GM19455 (cell line): ENCODE measurements around the gene PLD3.

Experiments
- ATAC-seq: cut with Tn5 transposase; IDR thresholded peaks from one replicate; pipeline ENCODE4 v1.9.1; 2021; ENCODE audit not compliant: unreplicated experiment

Gene PLD3

GRCh38 chr19:40348125-40348913 is at the start of gene PLD3, which contains the start of gene C19orf47:
Gene PLD3 (plus strand): TSS chr19:40348695. CDS start chr19:40366484, 17,789 bp downstream.
Gene C19orf47 (minus strand): TSS chr19:40348397. CDS start chr19:40341857, 6,540 bp downstream.
- ATAC-seq, result peak; percentile 85

GRCh38 chr19:40300668-40301067 is 47.8 kb upstream of the PLD3 start:
- no peak for ATAC-seq

GRCh38 chr19:40302224-40303011 is 46.1 kb upstream of the PLD3 start:
- no peak for ATAC-seq

GRCh38 chr19:40303765-40304164 is 44.7 kb upstream of the PLD3 start:
- no peak for ATAC-seq

GRCh38 chr19:40304306-40304705 is 44.2 kb upstream of the PLD3 start:
- no peak for ATAC-seq

GRCh38 chr19:40305403-40305802 is 43.1 kb upstream of the PLD3 start:
- no peak for ATAC-seq

- no peak for ATAC-seq
Observed at GRCh38 chr19:40309666-40310065, 38.8 kb upstream of the PLD3 start.

GRCh38 chr19:40312533-40312932 is 36.0 kb upstream of the PLD3 start:
- no peak for ATAC-seq

- no peak for ATAC-seq
Observed at GRCh38 chr19:40313229-40313983, 35.1 kb upstream of the PLD3 start.

- ATAC-seq, result no peak
Observed at GRCh38 chr19:40314656-40315055, 33.8 kb upstream of the PLD3 start.

- no peak for ATAC-seq
Observed at GRCh38 chr19:40315812-40316470, 32.6 kb upstream of the PLD3 start.

- ATAC-seq, result no peak
Observed at GRCh38 chr19:40317338-40317737, 31.2 kb upstream of the PLD3 start.

- no peak for ATAC-seq
Observed at GRCh38 chr19:40320558-40320935, 27.9 kb upstream of the PLD3 start.

- ATAC-seq, result no peak
Observed at GRCh38 chr19:40321076-40321475, 27.4 kb upstream of the PLD3 start.

- no peak for ATAC-seq
Observed at GRCh38 chr19:40321566-40322270, 26.8 kb upstream of the PLD3 start.

GRCh38 chr19:40322271-40322610 is 26.3 kb upstream of the PLD3 start:
- ATAC-seq, result no peak

- ATAC-seq, result no peak
Observed at GRCh38 chr19:40322951-40323615, 25.4 kb upstream of the PLD3 start.

- ATAC-seq, result no peak
Observed at GRCh38 chr19:40323705-40324104, 24.8 kb upstream of the PLD3 start.

GRCh38 chr19:40326201-40326600 is 22.3 kb upstream of the PLD3 start:
- no peak for ATAC-seq

GRCh38 chr19:40331052-40331451 is 17.4 kb upstream of the PLD3 start:
- no peak for ATAC-seq
